Mesenchymal stem cell (in vitro differentiated cells and primary cell): ENCODE measurements around the gene ANKS6.

ENCODE experiments used
- DNase-seq: peaks from one replicate; pipeline ENCODE4 v3.0.0-alpha.2; 2013
- H2AFZ ChIP-seq: one replicate; pipeline ENCODE4 v1.6.1; 2013; ENCODE audit warnings: low read depth, mild to moderate bottlenecking, control low read depth, inconsistent platforms, low read length, moderate library complexity
- H2AK5ac ChIP-seq: 2 replicates; pipeline ENCODE4 v1.6.1; 2013; ENCODE audit warnings: low read length, moderate library complexity, mild to moderate bottlenecking, inconsistent platforms; ENCODE audit not compliant: severe bottlenecking
- H2BK120ac ChIP-seq: one replicate; pipeline ENCODE4 v1.6.1; 2013; ENCODE audit warnings: low read depth, mild to moderate bottlenecking, inconsistent platforms, low read length, moderate library complexity
- H2BK12ac ChIP-seq, 2 experiments: one replicate each; pipeline ENCODE4 v1.6.1; 2013; ENCODE audit warnings: inconsistent platforms in 2 of 2, low read length in 2 of 2, mild to moderate bottlenecking in 2 of 2, moderate library complexity in 2 of 2, control low read depth in 1 of 2
- H2BK15ac ChIP-seq: one replicate; pipeline ENCODE4 v1.6.1; 2013; ENCODE audit warnings: mild to moderate bottlenecking, low read depth, inconsistent platforms; ENCODE audit not compliant: poor library complexity, severe bottlenecking
- H2BK5ac ChIP-seq: 2 replicates; pipeline ENCODE4 v1.6.1; 2013; ENCODE audit warnings: low read depth, mild to moderate bottlenecking, low read length, control low read depth, inconsistent platforms; ENCODE audit not compliant: poor library complexity, severe bottlenecking
- H3K14ac ChIP-seq, 2 experiments: one replicate each; pipeline ENCODE4 v1.6.1; 2013; ENCODE audit warnings: inconsistent platforms in 2 of 2, low read length in 2 of 2, control low read depth in 1 of 2, mild to moderate bottlenecking in 1 of 2, moderate library complexity in 1 of 2
- H3K18ac ChIP-seq, 2 experiments: one replicate each; pipeline ENCODE4 v1.6.1; 2013; ENCODE audit warnings: inconsistent platforms in 2 of 2, low read length in 2 of 2, control low read depth in 1 of 2, low read depth in 1 of 2, mild to moderate bottlenecking in 1 of 2
- H3K23ac ChIP-seq, 2 experiments: one replicate each; pipeline ENCODE4 v1.6.1; 2013; ENCODE audit warnings: inconsistent platforms in 2 of 2, low read length in 2 of 2, mild to moderate bottlenecking in 2 of 2, moderate library complexity in 2 of 2, control low read depth in 1 of 2
- H3K27ac ChIP-seq: 2 replicates; pipeline ENCODE4 v1.5.1; 2013; ENCODE audit warnings: mild to moderate bottlenecking, moderate library complexity, low read length, control low read depth, inconsistent platforms; ENCODE audit not compliant: poor library complexity, severe bottlenecking
- H3K27me3 ChIP-seq, 2 experiments: 2 replicates each; pipeline versions ENCODE4 v1.6.1 to v1.7.0; 2013; ENCODE audit warnings: low read length in 2 of 2, mild to moderate bottlenecking in 2 of 2, moderate library complexity in 2 of 2, control low read depth in 1 of 2, inconsistent platforms in 1 of 2; ENCODE audit not compliant: control insufficient read depth in 1 of 2, insufficient read depth in 1 of 2
- H3K36me3 ChIP-seq, 2 experiments: 2 replicates each; pipeline versions ENCODE4 v1.6.1 to v1.7.0; 2013; ENCODE audit warnings: low read length in 2 of 2, control low read depth in 1 of 2, inconsistent platforms in 1 of 2, low read depth in 1 of 2, mild to moderate bottlenecking in 1 of 2; ENCODE audit not compliant: insufficient read depth in 2 of 2, control insufficient read depth in 1 of 2
- H3K4ac ChIP-seq, 2 experiments: one replicate each; pipeline ENCODE4 v1.6.1; 2013; ENCODE audit warnings: inconsistent platforms in 2 of 2, low read length in 2 of 2, mild to moderate bottlenecking in 2 of 2, moderate library complexity in 2 of 2, control low read depth in 1 of 2, low read depth in 1 of 2
- H3K4me1 ChIP-seq: 2 replicates; pipeline ENCODE4 v1.6.1; 2013; ENCODE audit warnings: low read depth, low read length, control low read depth; ENCODE audit not compliant: control insufficient read depth, insufficient read depth
- H3K4me2 ChIP-seq: 2 replicates; pipeline ENCODE4 v1.6.1; 2013; ENCODE audit warnings: low read length, mild to moderate bottlenecking, inconsistent platforms; ENCODE audit not compliant: poor library complexity, severe bottlenecking
- H3K4me3 ChIP-seq, 2 experiments: 2 replicates each; pipeline versions ENCODE4 v1.5.1 to v1.7.0; 2013; ENCODE audit warnings: low read length in 2 of 2, mild to moderate bottlenecking in 2 of 2, control low read depth in 1 of 2, low read depth in 1 of 2; ENCODE audit not compliant: insufficient read depth in 1 of 2
- H3K79me1 ChIP-seq: replicated peaks from 2 replicates; pipeline ENCODE4 v1.6.1; 2013; ENCODE audit warnings: mild to moderate bottlenecking, control low read depth, low read length, inconsistent platforms; ENCODE audit not compliant: poor library complexity, severe bottlenecking
- H3K9ac ChIP-seq: 2 replicates; pipeline ENCODE4 v1.7.0; 2013; ENCODE audit warnings: mild to moderate bottlenecking, low read length, moderate library complexity
- H3K9me3 ChIP-seq: 2 replicates; pipeline ENCODE4 v1.7.0; 2013; ENCODE audit warnings: mild to moderate bottlenecking, low read length; ENCODE audit not compliant: control insufficient read depth
- H4K8ac ChIP-seq: one replicate; pipeline ENCODE4 v1.6.1; 2013; ENCODE audit warnings: inconsistent platforms, mild to moderate bottlenecking, low read length, moderate library complexity
- H4K91ac ChIP-seq: one replicate; pipeline ENCODE4 v1.6.1; 2013; ENCODE audit warnings: mild to moderate bottlenecking, low read length, inconsistent platforms
- WGBS: methylation state at CpG from one replicate; pipeline ENCODE4 v1.1.7; 2013; ENCODE audit warnings: mixed read lengths; 5-methylcytosine and 5-hydroxymethylcytosine counted together

ANKS6 gene

GRCh38 chr9:98801969-98802371 is 5.6 kb upstream of the ANKS6 start:
- Histone ChIP-seq H3K4me2 (no peak overlapping the region), H2BK5ac (no peak overlapping the region), H3K27ac (no peak overlapping the region), H3K18ac (no peak overlapping the region), H3K27me3 (peaks cover 0 to 21% of the 10 kb centered on the region in 2 experiments), H3K79me1 (no peaks in the 10 kb centered on the region), H3K9me3 (peaks cover 7% of the 10 kb centered on the region), H3K9ac (no peak overlapping the region), H2AK5ac (no peak overlapping the region), H3K23ac (no peak overlapping the region), H3K4me3 (no peak overlapping the region), H4K91ac (no peak overlapping the region), H2BK15ac (no peak overlapping the region), H3K36me3 (no peaks in the 10 kb centered on the region), H2BK120ac (no peak overlapping the region), H2BK12ac (no peak overlapping the region), H3K14ac (no peak overlapping the region), H4K8ac (no peak overlapping the region), H3K4ac (no peak overlapping the region), H3K4me1 (no peaks in the 10 kb centered on the region), H2AFZ (no peak overlapping the region)
- DNase-seq: no peak
- WGBS: 90% methylated on average over 1 of the region's 1 CpG

GRCh38 chr9:98801561-98801960 is 5.2 kb upstream of the ANKS6 start:
- Histone ChIP-seq H3K4ac (no peak overlapping the region), H2BK15ac (no peak overlapping the region)
- 96% methylated on average over 1 of the region's 1 CpG for WGBS

GRCh38 chr9:98798254-98798653 is 1.9 kb upstream of the ANKS6 start:
- no peak for DNase-seq
- no peak overlapping the region for H3K18ac ChIP-seq
- peaks cover 7% of the 10 kb centered on the region for H3K9me3 ChIP-seq
- H3K27me3 ChIP-seq: peaks cover 0 to 6% of the 10 kb centered on the region in 2 experiments
- no peak overlapping the region for H3K9ac ChIP-seq
- no peaks in the 10 kb centered on the region for H3K36me3 ChIP-seq
- no peak overlapping the region for H2BK120ac ChIP-seq
- no peak overlapping the region for H4K91ac ChIP-seq
- no peak overlapping the region for H4K8ac ChIP-seq
- no peak overlapping the region for H2BK15ac ChIP-seq
- no peak overlapping the region for H2AFZ ChIP-seq
- no peak overlapping the region for H3K23ac ChIP-seq
- no peak overlapping the region for H3K4me2 ChIP-seq
- peaks cover 9% of the 10 kb centered on the region for H3K79me1 ChIP-seq
- H2BK12ac ChIP-seq: no peak overlapping the region
- no peak overlapping the region for H2BK5ac ChIP-seq
- H3K14ac ChIP-seq: no peak overlapping the region
- no peak overlapping the region for H2AK5ac ChIP-seq
- H3K4me1 ChIP-seq: peaks cover 11% of the 10 kb centered on the region
- no peak overlapping the region for H3K4ac ChIP-seq
- no peak overlapping the region for H3K4me3 ChIP-seq
- no peak overlapping the region for H3K27ac ChIP-seq
- 90% methylated on average over 3 of the region's 3 CpGs for WGBS

More at GRCh38 chr9:98801561-98801960, 5.2 kb upstream of the ANKS6 start:
- Histone ChIP-seq H2AFZ (no peak overlapping the region), H2BK12ac (no peak overlapping the region), H3K27ac (no peak overlapping the region), H3K27me3 (peaks cover 0 to 21% of the 10 kb centered on the region in 2 experiments), H3K4me3 (no peak overlapping the region), H3K9ac (no peak overlapping the region), H2AK5ac (no peak overlapping the region), H3K79me1 (no peaks in the 10 kb centered on the region), H3K36me3 (no peaks in the 10 kb centered on the region), H3K4me1 (peaks cover 3% of the 10 kb centered on the region), H3K23ac (no peak overlapping the region), H2BK120ac (no peak overlapping the region), H3K9me3 (peaks cover 7% of the 10 kb centered on the region), H4K8ac (no peak overlapping the region), H3K18ac (no peak overlapping the region), H3K14ac (no peak overlapping the region), H2BK5ac (no peak overlapping the region), H4K91ac (no peak overlapping the region), H3K4me2 (no peak overlapping the region)
- no peak for DNase-seq

GRCh38 chr9:98797491-98797890 is 1.1 kb upstream of the ANKS6 start:
- H2AFZ ChIP-seq: no peak overlapping the region
- H3K14ac ChIP-seq: no peak overlapping the region
- H4K91ac ChIP-seq: no peak overlapping the region
- no peak overlapping the region for H3K23ac ChIP-seq
- H2AK5ac ChIP-seq: no peak overlapping the region
- H2BK120ac ChIP-seq: no peak overlapping the region
- H3K36me3 ChIP-seq: no peaks in the 10 kb centered on the region
- no peak overlapping the region for H2BK5ac ChIP-seq
- no peak overlapping the region for H3K4ac ChIP-seq
- H3K27ac ChIP-seq: no peak overlapping the region
- no peak overlapping the region for H2BK12ac ChIP-seq
- H3K4me2 ChIP-seq: no peak overlapping the region
- H2BK15ac ChIP-seq: no peak overlapping the region
- H3K9me3 ChIP-seq: peaks cover 7% of the 10 kb centered on the region
- H3K27me3 ChIP-seq: no peaks in the 10 kb centered on the region
- 97% methylated on average over 4 of the region's 4 CpGs for WGBS
- DNase-seq: no peak
- H4K8ac ChIP-seq: no peak overlapping the region
- H3K79me1 ChIP-seq: peaks cover 9% of the 10 kb centered on the region
- H3K4me3 ChIP-seq: no peak overlapping the region
- H3K18ac ChIP-seq: no peak overlapping the region
- H3K4me1 ChIP-seq: peaks cover 14% of the 10 kb centered on the region
- H3K9ac ChIP-seq: no peak overlapping the region
